Measurements from ENCODE around the gene DBI. TPM values are rescaled to one million over a fixed set of nuclear protein-coding genes. Genes with fewer than 3 reads are reported as not detected.

The DBI gene
- total RNA-seq, 1 donor from 2014 or later = 125 TPM

DNA sequence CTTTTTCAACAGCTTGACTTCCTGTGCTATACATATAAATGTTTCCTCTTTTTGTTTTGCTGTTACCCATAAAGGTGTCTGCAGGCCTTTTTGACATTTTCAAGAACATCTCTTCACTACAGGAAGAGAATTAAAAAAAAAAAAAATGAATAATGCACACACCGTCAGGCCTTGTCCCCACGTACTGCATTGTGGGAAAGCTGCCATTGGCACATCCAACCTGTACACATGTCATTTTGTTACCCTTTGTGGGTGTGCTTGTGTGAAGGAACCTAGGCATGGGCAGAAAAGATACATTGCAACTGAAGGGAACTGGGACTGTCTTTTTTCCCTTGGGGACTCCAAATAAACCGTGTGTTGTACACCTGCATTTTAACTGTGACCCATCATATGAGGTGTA lies 48.1 kb downstream of the DBI start:
- peaks cover 3% of the 10 kb centered on the region for H3K4me1 Mint-ChIP-seq (ENCODE audit: unreplicated experiment)
- no peaks in the 10 kb centered on the region for H3K9me3 Mint-ChIP-seq
- H3K4me3 Mint-ChIP-seq = no peak overlapping the region
- H3K27me3 Mint-ChIP-seq = no peaks in the 10 kb centered on the region
- H3K27ac Mint-ChIP-seq = no peak overlapping the region
- H3K36me3 Mint-ChIP-seq = no peaks in the 10 kb centered on the region
- TF ChIP-seq, protein P1, sequence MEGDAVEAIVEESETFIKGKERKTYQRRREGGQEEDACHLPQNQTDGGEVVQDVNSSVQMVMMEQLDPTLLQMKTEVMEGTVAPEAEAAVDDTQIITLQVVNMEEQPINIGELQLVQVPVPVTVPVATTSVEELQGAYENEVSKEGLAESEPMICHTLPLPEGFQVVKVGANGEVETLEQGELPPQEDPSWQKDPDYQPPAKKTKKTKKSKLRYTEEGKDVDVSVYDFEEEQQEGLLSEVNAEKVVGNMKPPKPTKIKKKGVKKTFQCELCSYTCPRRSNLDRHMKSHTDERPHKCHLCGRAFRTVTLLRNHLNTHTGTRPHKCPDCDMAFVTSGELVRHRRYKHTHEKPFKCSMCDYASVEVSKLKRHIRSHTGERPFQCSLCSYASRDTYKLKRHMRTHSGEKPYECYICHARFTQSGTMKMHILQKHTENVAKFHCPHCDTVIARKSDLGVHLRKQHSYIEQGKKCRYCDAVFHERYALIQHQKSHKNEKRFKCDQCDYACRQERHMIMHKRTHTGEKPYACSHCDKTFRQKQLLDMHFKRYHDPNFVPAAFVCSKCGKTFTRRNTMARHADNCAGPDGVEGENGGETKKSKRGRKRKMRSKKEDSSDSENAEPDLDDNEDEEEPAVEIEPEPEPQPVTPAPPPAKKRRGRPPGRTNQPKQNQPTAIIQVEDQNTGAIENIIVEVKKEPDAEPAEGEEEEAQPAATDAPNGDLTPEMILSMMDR (conservative IDR thresholded peaks at IDR 0.05) = no peak
- no peak for DNase-seq (ENCODE audit: extremely low spot score, unreplicated experiment)

- Mint-ChIP-seq H3K27me3 (no peaks in the 10 kb centered on the region), H3K9me3 (no peaks in the 10 kb centered on the region), H3K4me3 (no peak overlapping the region), H3K27ac (no peak overlapping the region), H3K4me1 (ENCODE audit: unreplicated experiment) (peaks cover 7% of the 10 kb centered on the region), H3K36me3 (no peaks in the 10 kb centered on the region)
- TF ChIP-seq, protein P1 (conservative IDR thresholded peaks at IDR 0.05) = no peak
- DNase-seq (ENCODE audit: extremely low spot score, unreplicated experiment) = no peak
Observed at GRCh38 chr2:119415630-119416029, 48.9 kb downstream of the DBI start.

GRCh38 chr2:119416299-119416923 lies 49.6 kb downstream of the DBI start:
- Mint-ChIP-seq H3K36me3 (peaks cover under 1% of the 10 kb centered on the region), H3K27me3 (no peaks in the 10 kb centered on the region), H3K27ac (no peak overlapping the region), H3K4me3 (no peak overlapping the region), H3K9me3 (peaks cover under 1% of the 10 kb centered on the region), H3K4me1 (ENCODE audit: unreplicated experiment) (peaks cover 7% of the 10 kb centered on the region)
- TF ChIP-seq, protein P1 (conservative IDR thresholded peaks at IDR 0.05) = no peak
- no peak for DNase-seq (ENCODE audit: extremely low spot score, unreplicated experiment)

DNA sequence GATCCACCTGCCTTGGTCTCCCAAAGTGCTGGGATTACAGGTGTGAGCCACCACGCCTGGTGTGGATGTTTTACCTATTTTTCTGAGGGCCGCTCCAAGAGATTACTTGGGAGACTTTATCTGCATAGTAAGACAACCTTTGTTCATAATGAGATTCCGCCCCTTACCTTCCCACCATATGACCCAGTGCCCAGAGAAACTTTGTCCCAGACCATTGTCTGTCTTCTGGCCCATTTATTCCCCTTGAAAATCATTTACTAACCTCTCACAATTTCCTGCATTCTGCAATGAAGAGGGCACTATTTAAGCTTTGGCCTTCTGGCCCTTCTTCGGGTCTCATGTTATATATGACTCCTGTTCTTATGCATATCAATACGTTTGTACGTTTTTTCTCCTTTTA lies 51.1 kb downstream of the DBI start:
- H3K4me3 Mint-ChIP-seq = no peak overlapping the region
- H3K36me3 Mint-ChIP-seq = peaks cover 6% of the 10 kb centered on the region
- H3K27ac Mint-ChIP-seq = no peak overlapping the region
- H3K4me1 Mint-ChIP-seq (ENCODE audit: unreplicated experiment) = peaks cover 12% of the 10 kb centered on the region
- DNase-seq (ENCODE audit: extremely low spot score, unreplicated experiment) = no peak
- H3K9me3 Mint-ChIP-seq = peaks cover 9% of the 10 kb centered on the region
- TF ChIP-seq, protein P1 (conservative IDR thresholded peaks at IDR 0.05) = no peak
- peaks cover 4% of the 10 kb centered on the region for H3K27me3 Mint-ChIP-seq

GRCh38 chr2:119419065-119419464 lies 52.3 kb downstream of the DBI start:
- Mint-ChIP-seq H3K9me3 (peaks cover 9% of the 10 kb centered on the region), H3K4me3 (no peak overlapping the region), H3K4me1 (ENCODE audit: unreplicated experiment) (peaks cover 21% of the 10 kb centered on the region), H3K36me3 (peaks cover 6% of the 10 kb centered on the region), H3K27ac (no peak overlapping the region), H3K27me3 (peaks cover 4% of the 10 kb centered on the region)
- no peak for DNase-seq (ENCODE audit: extremely low spot score, unreplicated experiment)
- TF ChIP-seq, protein P1 (conservative IDR thresholded peaks at IDR 0.05) = no peak

Data from type B pancreatic cell (in vitro differentiated cells).